ENCODE results near the gene AMOT.

AMOT gene

DNA sequence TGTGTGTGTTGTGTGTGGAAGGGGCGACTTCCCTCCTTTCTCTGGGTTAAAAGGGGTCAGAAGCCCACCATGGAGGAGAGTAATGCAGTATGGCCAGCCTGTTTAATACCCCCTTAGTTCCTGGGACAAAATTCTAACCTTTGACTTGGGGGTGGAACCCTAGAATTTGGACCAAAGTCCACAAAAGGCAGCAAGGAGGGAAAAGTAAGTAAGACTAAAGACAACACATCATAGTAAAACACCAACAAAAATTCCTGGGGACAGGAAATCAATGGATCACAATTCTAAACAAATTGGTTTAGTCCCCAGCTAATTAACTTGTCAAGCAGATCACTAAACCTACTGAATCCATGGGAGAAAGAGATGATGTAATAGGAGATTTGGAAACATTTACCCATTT is 3.1 kb downstream of the AMOT start:
- DNase-seq (ENCODE audit: low spot score) = no peak

DNA sequence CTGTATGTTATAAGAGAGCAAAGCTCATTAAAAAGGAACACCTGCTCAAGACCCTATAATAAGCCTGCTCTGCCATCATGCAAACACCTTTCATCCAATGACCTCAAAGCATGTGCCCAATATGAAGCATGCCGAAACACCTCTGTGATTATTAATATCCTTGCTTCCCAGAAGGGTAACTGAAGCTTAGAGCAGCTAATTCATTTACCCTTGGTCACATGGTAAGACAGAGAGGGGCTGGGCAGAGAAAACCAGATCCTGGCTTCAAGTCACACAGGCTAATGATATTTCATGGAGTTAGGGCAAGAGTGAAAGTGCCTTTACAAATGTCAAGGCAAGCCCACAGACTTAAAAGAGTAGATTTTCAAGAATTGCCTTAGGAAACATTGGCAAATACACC is 5.6 kb downstream of the AMOT start:
- DNase-seq (ENCODE audit: low spot score) = no peak

GRCh38 chrX:112834031-112834845 is 6.4 kb downstream of the AMOT start:
- DNase-seq (ENCODE audit: low spot score) = no peak

DNA sequence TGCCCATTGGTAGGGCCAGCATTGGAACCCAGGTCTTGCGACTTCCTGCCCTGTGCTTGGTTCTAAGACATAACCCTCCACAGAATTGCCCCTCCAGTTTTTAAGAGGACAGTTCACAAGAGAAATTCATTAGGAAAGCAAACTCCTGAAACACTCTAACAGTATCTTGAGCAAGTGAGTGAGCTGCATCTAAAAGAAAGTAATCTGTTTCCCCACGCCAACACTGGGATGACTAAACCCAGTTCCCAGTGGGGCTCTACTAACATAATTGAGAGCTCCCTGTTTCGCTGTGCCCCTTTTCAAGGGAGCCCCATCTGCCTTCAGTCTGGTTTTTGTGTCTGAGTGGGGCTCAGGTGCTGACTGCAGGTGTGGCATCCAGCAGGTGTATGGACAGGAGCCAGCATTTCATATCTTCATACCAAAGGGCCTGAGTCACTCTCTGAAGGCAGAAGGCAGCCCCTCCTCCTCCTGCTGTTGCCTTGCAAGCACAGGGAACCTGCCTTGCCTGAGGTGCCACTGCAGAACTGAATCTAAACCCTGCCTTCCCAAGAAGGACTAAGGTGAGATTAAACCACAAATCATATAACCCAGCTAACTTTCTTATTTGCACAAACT is 8.0 kb downstream of the AMOT start:
- DNase-seq (ENCODE audit: low spot score) = no peak

DNA sequence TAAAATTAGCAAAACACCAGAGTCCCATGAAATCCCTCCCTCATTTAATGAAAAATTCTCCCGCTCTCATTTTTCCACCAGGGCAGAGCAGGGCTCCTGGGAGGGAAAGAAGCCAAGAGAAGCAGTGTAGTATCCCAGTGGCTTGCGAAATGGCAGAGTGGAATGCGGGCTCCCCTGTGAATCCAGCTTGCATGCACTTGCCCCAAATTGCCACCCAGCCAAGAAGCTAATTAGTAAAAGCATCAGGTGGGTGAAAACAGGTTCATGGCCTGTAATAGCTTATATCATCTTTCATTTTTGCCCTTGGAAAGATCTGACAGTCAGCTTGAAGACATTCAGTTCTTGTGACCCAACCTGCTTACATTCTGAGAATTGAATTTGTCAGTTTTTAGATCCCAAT is 10.1 kb downstream of the AMOT start:
- DNase-seq (ENCODE audit: low spot score) = no peak

DNA sequence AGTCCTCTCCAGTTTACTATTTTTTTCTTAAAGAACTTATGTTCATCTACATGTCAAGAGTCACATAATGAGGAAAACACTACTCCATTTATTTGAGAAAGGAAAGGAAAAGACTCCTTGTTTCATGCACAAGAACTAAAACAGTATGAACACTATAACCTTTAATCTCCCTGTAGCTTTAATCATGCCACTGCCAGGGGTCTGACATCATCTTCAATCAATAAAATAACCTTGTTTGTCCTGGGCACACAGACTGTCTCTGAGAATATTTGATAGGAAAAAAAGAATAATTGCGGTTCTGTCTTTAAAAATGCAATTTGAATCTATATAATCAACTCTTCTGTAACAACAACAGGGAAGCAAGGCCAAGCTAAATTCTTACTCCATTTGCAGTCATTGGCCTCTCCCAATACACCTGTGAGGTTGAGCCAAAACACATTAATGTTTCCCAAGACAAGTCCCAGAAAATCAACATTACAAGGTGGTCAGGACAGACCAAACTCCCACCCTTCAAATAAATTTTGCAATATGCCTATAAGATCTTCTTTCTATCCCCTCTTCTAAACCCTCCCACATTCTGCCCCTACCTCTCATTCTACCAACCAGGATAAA is 13.2 kb downstream of the AMOT start:
- no peak for DNase-seq (ENCODE audit: low spot score)

DNA sequence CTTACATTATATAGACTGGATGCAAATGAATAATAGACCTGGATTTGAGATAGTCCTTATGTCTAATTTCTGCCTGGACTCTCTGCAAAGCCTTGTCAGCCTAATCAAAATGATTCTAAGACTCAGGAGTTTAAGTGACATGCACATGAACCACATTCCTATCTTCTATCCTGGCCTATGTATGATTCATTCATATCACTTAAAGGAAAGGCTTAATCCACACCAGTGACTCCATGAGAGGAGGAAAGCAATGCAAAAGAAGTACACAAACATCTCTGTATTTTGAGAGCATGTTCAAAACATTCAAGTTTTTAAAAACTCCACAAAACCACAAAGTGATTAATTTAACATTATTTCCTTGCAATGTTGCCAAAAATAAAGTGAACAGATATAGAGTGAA is 14.6 kb downstream of the AMOT start:
- DNase-seq (ENCODE audit: low spot score) = no peak

- DNase-seq (ENCODE audit: low spot score) = no peak
Measured at GRCh38 chrX:112822892-112823291, 17.7 kb downstream of the AMOT start.

DNA sequence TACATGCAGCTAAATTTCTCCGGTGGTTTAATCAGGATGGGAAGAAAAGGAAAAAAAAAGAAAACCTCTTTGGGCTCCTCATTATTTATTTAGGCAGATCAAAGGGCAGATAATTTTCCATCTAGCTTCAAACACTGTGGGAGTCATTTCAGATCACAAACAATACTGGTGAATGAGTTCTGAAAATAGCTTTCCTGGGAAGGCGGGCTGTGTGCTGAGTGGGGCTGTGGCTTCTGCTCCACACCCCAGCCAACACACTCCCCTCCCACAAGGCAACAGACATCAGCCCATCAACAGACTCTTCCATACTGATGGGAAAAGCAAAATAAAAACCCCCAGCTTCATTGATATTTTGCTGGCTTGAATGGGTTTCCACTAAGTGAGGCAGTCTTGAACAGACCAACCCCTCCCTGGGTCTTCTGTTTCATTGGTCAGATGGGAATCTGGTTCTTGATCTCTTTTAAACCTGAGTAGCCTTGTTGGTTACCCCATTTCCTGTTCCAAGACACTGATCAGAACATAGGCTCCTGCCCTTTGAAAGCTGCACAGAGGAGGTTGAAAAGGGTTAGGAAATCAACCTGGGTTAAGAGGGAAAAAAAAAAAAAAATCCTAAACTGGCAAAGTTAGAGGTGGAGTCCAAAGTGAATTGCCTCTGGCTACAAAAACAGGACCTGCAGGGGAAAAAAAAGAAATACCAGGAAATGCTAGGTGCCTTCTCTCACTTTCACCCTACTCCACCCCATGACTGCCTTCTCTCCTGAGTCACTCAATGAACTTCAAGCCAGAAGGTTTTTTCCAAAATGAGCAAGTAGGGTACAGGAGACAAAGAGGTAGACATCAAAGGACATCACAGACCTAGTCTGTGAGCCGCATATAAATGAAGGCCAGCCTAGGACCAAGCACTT is 20.0 kb downstream of the AMOT start:
- no peak for DNase-seq (ENCODE audit: low spot score)

GRCh38 chrX:112819813-112820212 is 20.8 kb downstream of the AMOT start:
- no peak for DNase-seq (ENCODE audit: low spot score)

- no peak for DNase-seq (ENCODE audit: low spot score)
Measured at GRCh38 chrX:112819008-112819640, 21.5 kb downstream of the AMOT start.

DNA sequence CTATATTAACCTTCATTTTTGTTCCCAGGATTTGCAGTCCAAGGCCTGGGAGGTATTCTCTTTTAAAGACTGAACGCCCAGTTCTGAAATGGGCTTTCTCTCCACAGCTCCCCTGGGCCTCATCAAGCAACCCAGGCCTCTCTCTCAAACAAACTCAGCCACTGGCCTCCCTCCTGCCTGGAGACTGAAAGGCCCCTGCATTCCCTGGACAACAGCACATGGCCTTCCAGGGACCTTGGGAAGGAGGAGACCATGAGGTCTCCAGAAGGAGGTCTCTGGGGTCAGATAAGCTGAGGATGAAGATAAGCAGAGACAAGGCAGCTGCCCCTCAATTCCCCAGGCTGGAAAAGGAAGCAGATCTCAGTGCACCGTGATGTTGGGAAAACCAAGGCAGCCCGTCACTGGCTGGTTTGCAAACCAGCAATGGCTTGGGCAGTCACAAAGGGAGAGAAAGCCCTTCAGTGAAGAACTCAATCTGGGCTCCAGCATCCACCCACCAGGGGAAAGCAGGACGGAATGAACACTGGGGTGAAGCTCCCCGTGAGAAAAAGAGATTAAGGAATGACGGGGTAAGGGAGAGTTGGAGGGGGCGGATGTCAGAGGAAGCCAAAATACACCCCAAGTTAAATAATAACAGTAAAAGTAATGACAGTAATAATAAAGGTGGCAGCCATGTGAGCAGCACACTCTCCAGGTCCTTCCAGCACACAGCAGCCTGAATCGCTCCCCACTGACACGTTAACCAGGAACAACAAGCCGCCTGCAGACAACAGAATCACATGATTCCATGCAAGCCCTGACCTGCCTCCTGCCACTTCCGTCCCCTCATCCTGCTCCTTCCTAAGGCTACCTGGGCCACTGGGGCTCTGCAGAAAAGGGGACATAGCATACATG is 22.3 kb downstream of the AMOT start:
- no peak for DNase-seq (ENCODE audit: low spot score)

- DNase-seq (ENCODE audit: low spot score) = no peak
Measured at GRCh38 chrX:112816908-112817307, 23.7 kb downstream of the AMOT start.

DNA sequence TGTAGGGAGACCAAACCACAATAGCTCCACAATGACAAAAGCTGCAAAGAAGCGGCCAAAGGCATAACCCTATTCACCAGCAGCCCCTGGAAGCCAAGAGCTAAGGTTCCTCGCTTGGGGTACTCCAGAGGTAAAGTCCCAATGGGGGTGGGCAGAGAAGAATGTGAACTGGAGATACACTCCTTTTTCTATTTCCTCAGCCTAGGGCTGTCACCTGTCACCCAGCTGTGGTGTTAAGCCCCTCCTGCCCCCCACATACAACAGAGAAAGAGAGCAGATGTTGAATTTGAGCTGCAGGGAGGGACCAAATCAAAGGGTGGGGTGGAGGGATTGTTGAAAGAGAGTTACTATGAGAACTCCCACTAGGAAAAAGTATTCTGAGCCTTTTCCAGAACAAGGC is 26.1 kb downstream of the AMOT start:
- no peak for DNase-seq (ENCODE audit: low spot score)

- no peak for DNase-seq (ENCODE audit: low spot score)
Measured at GRCh38 chrX:112812741-112813140, 27.9 kb downstream of the AMOT start.

- DNase-seq (ENCODE audit: low spot score) = no peak
Measured at GRCh38 chrX:112808651-112809195, 31.9 kb downstream of the AMOT start.

DNA sequence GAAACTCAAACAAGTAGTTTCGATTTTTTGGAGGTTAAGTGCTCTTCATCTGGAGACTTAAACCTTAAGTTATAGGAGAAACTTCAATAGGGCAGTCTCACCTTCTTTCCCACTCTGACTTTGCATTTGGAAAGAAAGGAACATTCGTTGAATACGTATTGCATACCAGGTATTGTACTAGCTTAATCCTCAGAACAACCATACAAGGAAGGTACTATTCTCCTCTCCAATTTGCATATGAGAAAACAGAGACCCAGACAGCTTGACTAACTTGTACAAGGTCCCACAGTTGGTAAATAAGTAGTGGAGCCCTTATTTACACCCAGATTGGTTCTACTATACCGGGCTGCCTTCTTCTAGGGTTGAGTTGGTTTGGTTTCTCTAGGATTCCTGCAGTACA is 32.6 kb downstream of the AMOT start:
- DNase-seq (ENCODE audit: low spot score) = no peak

DNA sequence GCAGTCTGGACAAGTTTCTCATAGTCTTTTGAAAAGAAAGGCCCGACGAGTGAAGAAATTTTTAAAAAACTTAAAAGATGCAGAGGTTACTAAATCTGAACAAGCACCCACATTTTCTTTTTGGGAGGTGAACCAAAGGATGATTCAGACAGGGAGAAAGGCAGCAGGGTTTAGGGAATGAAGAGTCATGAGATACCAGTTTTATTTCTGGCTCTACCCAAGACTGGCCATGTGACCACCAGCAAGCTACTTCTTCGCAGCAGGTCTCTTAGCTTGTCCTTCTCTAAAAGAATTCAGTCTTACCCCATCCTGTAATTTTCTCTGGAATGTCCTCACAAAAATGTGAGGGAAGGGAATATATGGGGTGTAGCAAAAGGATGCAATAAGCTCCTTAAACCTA is 37.6 kb downstream of the AMOT start:
- no peak for DNase-seq (ENCODE audit: low spot score)

GRCh38 chrX:112802541-112802940 is 38.1 kb downstream of the AMOT start:
- no peak for DNase-seq (ENCODE audit: low spot score)

GRCh38 chrX:112800971-112801775 is 39.5 kb downstream of the AMOT start:
- no peak for DNase-seq (ENCODE audit: low spot score)

All from hematopoietic multipotent progenitor cell treated with erythropoietin and hydrocortisone succinate and interleukin-3 and kit ligand, for 17 days (in vitro differentiated cells).